ENCODE measurements around the gene ERBB4.

Gene ERBB4

GRCh38 chr2:212364112-212364985 lies 174.3 kb downstream of the ERBB4 start:
- DNase-seq (ENCODE audit: low read depth in 2 of 2): no peak

GRCh38 chr2:212361174-212361756 lies 177.3 kb downstream of the ERBB4 start:
- no peak for DNase-seq (ENCODE audit: low read depth in 2 of 2)

- DNase-seq (ENCODE audit: low read depth in 2 of 2): no peak
Measured at GRCh38 chr2:212360068-212360460, 178.5 kb downstream of the ERBB4 start.

- DNase-seq (ENCODE audit: low read depth in 2 of 2): no peak
Measured at GRCh38 chr2:212359425-212360067, 179.1 kb downstream of the ERBB4 start.

GRCh38 chr2:212357606-212358005 lies 181.0 kb downstream of the ERBB4 start:
- DNase-seq (ENCODE audit: low read depth in 2 of 2): no peak

- DNase-seq (ENCODE audit: low read depth in 2 of 2): no peak
Measured at GRCh38 chr2:212354382-212354781, 184.2 kb downstream of the ERBB4 start.

GRCh38 chr2:212348501-212348900 lies 190.1 kb downstream of the ERBB4 start:
- no peak for DNase-seq (ENCODE audit: low read depth in 2 of 2)

- no peak for DNase-seq (ENCODE audit: low read depth in 2 of 2)
Measured at GRCh38 chr2:212346865-212347264, 191.7 kb downstream of the ERBB4 start.

- no peak for DNase-seq (ENCODE audit: low read depth in 2 of 2)
Measured at GRCh38 chr2:212345966-212346365, 192.6 kb downstream of the ERBB4 start.

GRCh38 chr2:212344131-212344530 lies 194.5 kb downstream of the ERBB4 start:
- no peak for DNase-seq (ENCODE audit: low read depth in 2 of 2)

- DNase-seq (ENCODE audit: low read depth in 2 of 2): no peak
Measured at GRCh38 chr2:212343167-212343566, 195.4 kb downstream of the ERBB4 start.

GRCh38 chr2:212337486-212338343 lies 200.9 kb downstream of the ERBB4 start:
- no peak for DNase-seq (ENCODE audit: low read depth in 2 of 2)

GRCh38 chr2:212337036-212337435 lies 201.6 kb downstream of the ERBB4 start:
- no peak for DNase-seq (ENCODE audit: low read depth in 2 of 2)

- DNase-seq (ENCODE audit: low read depth in 2 of 2): no peak
Measured at GRCh38 chr2:212330263-212330662, 208.3 kb downstream of the ERBB4 start.

- no peak for DNase-seq (ENCODE audit: low read depth in 2 of 2)
Measured at GRCh38 chr2:212328712-212329496, 209.7 kb downstream of the ERBB4 start.

GRCh38 chr2:212328136-212328535 lies 210.5 kb downstream of the ERBB4 start:
- DNase-seq (ENCODE audit: low read depth in 2 of 2): no peak

GRCh38 chr2:212327171-212327809 lies 211.3 kb downstream of the ERBB4 start:
- DNase-seq (ENCODE audit: low read depth in 2 of 2): no peak

GRCh38 chr2:212318636-212319035 lies 220.0 kb downstream of the ERBB4 start:
- no peak for DNase-seq (ENCODE audit: low read depth in 2 of 2)

- DNase-seq (ENCODE audit: low read depth in 2 of 2): no peak
Measured at GRCh38 chr2:212314680-212315079, 223.9 kb downstream of the ERBB4 start.

- no peak for DNase-seq (ENCODE audit: low read depth in 2 of 2)
Measured at GRCh38 chr2:212311807-212312404, 226.7 kb downstream of the ERBB4 start.

All from stimulated activated CD8-positive, alpha-beta memory T cell treated with anti-CD3 and anti-CD28 coated beads, Interleukin-15, amount 100 ng/mL, for 4 hours (primary cell).